ENCODE data around the gene GALNTL6. TPM values are rescaled to one million over a fixed set of nuclear protein-coding genes. Genes with fewer than 3 reads are reported as not detected.

Gene GALNTL6
- total RNA-seq, 2 donors from 2014 or later = 0.71 TPM; not detected in 1

DNA sequence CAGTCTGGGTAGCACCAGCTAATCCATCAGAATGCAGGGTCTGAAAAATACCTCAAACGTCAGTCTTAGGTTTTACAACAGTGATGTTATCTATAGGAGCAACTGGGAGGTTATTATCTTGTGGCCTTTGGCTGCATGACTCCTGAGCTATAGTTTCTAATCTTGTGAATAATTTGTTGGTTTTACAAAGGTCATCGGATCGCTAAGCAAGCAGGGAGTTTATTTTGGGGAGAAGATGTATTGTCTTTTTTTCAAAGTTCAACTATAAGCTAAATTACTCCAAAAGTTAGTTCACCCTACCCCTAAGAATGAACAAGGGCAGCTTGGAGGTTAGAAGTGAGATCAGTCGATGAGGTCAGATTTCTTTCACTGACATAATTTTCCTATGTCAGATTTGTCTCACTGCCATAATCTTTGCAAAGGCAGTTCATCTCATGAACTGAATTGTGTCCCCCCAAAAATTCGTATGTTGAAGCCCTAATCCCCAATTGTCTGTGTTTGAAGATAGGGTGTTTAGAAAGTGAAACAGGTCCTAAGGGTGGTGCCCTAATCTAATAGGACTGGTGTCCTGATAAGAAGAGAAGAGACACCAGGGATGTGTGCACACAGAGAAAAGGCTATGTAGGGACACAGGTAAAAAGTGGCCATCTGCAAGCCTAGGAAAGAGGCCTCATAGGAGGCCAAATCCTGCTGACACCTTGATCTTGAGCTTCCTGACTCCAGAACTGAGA is 1179.6 kb downstream of the GALNTL6 start:
- Histone ChIP-seq H3K27ac (ENCODE audit: low read depth, low read length) (no peak overlapping the region), H3K36me3 (ENCODE audit: control insufficient read depth, insufficient read depth, low read length) (no peaks in the 10 kb centered on the region), H3K9ac (ENCODE audit: extremely low read depth, low read length, poor library complexity, severe bottlenecking) (no peak overlapping the region), H3K27me3 (ENCODE audit: control insufficient read depth, insufficient read depth, low read length, poor library complexity, severe bottlenecking) (no peaks in the 10 kb centered on the region), H3K9me3 (ENCODE audit: control insufficient read depth, low read length) (peaks cover 3% of the 10 kb centered on the region), H3K4me1 (ENCODE audit: control insufficient read depth, insufficient read depth, low read length) (no peaks in the 10 kb centered on the region), H3K4me3 (ENCODE audit: low read length) (no peak overlapping the region)
- WGBS, 2 experiments (ENCODE audit: insufficient coverage in 1 of 2, insufficient read length in 1 of 2) = 69 to 86% methylated on average over 2 to 4 of the region's 5 CpGs
- Mint-ChIP-seq H3K27ac (no peak overlapping the region), H3K4me1 (peaks cover 5% of the 10 kb centered on the region), H3K36me3 (ENCODE audit: low read depth) (no peaks in the 10 kb centered on the region), H3K27me3 (ENCODE audit: insufficient read depth) (no peaks in the 10 kb centered on the region), H3K4me3 (no peak overlapping the region), H3K9me3 (peaks cover 18% of the 10 kb centered on the region)
- no peak for DNase-seq
- TF ChIP-seq, protein P1, sequence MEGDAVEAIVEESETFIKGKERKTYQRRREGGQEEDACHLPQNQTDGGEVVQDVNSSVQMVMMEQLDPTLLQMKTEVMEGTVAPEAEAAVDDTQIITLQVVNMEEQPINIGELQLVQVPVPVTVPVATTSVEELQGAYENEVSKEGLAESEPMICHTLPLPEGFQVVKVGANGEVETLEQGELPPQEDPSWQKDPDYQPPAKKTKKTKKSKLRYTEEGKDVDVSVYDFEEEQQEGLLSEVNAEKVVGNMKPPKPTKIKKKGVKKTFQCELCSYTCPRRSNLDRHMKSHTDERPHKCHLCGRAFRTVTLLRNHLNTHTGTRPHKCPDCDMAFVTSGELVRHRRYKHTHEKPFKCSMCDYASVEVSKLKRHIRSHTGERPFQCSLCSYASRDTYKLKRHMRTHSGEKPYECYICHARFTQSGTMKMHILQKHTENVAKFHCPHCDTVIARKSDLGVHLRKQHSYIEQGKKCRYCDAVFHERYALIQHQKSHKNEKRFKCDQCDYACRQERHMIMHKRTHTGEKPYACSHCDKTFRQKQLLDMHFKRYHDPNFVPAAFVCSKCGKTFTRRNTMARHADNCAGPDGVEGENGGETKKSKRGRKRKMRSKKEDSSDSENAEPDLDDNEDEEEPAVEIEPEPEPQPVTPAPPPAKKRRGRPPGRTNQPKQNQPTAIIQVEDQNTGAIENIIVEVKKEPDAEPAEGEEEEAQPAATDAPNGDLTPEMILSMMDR (conservative IDR thresholded peaks at IDR 0.05) = no peak

DNA sequence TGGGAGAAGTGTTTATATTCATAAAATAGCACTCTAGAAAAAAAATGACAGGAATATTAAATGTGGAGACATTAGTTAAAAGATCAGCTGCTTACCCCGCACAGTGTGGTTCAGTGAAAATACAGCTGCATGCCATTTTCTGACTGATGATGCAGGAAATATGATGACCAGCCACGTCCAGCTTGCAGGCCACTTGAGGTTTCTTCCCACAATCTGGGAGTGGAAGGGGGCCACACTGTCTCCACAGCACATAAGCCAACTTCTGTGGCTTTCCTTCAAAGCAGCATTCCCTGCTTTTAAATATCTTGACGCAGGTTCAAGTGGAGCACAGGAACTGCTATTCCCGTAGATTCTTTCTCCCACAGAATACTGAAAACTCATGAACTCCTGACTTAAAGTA is 1182.0 kb downstream of the GALNTL6 start:
- Mint-ChIP-seq H3K4me1 (peaks cover 9% of the 10 kb centered on the region), H3K36me3 (ENCODE audit: low read depth) (no peaks in the 10 kb centered on the region), H3K9me3 (no peaks in the 10 kb centered on the region), H3K27me3 (ENCODE audit: insufficient read depth) (no peaks in the 10 kb centered on the region), H3K4me3 (no peak overlapping the region), H3K27ac (no peak overlapping the region)
- WGBS, 2 experiments (ENCODE audit: insufficient coverage in 1 of 2, insufficient read length in 1 of 2) = 86 to 93% methylated on average over 4 of the region's 4 CpGs
- no peak overlapping the region for H3K9ac ChIP-seq (ENCODE audit: extremely low read depth, low read length, poor library complexity, severe bottlenecking)
- H3K36me3 ChIP-seq (ENCODE audit: control insufficient read depth, insufficient read depth, low read length) = no peaks in the 10 kb centered on the region
- no peaks in the 10 kb centered on the region for H3K4me1 ChIP-seq (ENCODE audit: control insufficient read depth, insufficient read depth, low read length)
- no peaks in the 10 kb centered on the region for H3K27me3 ChIP-seq (ENCODE audit: control insufficient read depth, insufficient read depth, low read length, poor library complexity, severe bottlenecking)
- no peaks in the 10 kb centered on the region for H3K9me3 ChIP-seq (ENCODE audit: control insufficient read depth, low read length)
- TF ChIP-seq, protein P1 (conservative IDR thresholded peaks at IDR 0.05) = no peak
- DNase-seq = no peak
- no peak overlapping the region for H3K4me3 ChIP-seq (ENCODE audit: low read length)
- no peak overlapping the region for H3K27ac ChIP-seq (ENCODE audit: low read depth, low read length)

DNA sequence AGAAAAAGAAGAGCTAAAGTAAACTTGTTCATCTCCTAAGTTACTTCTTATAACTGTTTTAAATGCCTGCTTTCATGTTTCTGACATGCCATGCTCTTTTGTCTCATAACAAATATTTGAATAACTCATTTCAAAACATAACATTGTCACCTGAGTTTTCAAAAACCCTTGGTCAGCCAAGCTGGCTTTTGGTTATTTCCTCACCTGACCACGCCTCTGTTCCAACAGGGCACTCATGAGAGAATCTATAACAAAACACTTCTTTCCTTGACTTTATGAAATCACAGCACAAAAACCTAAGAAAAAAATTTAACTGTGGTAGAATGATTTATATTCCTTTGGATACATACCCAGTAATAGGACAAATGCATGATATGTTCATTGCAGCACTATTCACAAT is 1182.5 kb downstream of the GALNTL6 start:
- TF ChIP-seq, protein P1 (conservative IDR thresholded peaks at IDR 0.05) = no peak
- no peak overlapping the region for H3K4me3 Mint-ChIP-seq
- no peaks in the 10 kb centered on the region for H3K36me3 Mint-ChIP-seq (ENCODE audit: low read depth)
- H3K4me1 Mint-ChIP-seq = peaks cover 9% of the 10 kb centered on the region
- 90% methylated on average over 1 of the region's 1 CpG; no CpG with 5 or more reads in 1 of the 2 experiments for WGBS, 2 experiments (ENCODE audit: insufficient coverage in 1 of 2, insufficient read length in 1 of 2)
- Histone ChIP-seq H3K4me3 (ENCODE audit: low read length) (no peak overlapping the region), H3K9ac (ENCODE audit: extremely low read depth, low read length, poor library complexity, severe bottlenecking) (no peak overlapping the region), H3K27me3 (ENCODE audit: control insufficient read depth, insufficient read depth, low read length, poor library complexity, severe bottlenecking) (no peaks in the 10 kb centered on the region), H3K36me3 (ENCODE audit: control insufficient read depth, insufficient read depth, low read length) (no peaks in the 10 kb centered on the region), H3K27ac (ENCODE audit: low read depth, low read length) (no peak overlapping the region), H3K4me1 (ENCODE audit: control insufficient read depth, insufficient read depth, low read length) (no peaks in the 10 kb centered on the region), H3K9me3 (ENCODE audit: control insufficient read depth, low read length) (no peaks in the 10 kb centered on the region)
- DNase-seq = no peak
- no peaks in the 10 kb centered on the region for H3K27me3 Mint-ChIP-seq (ENCODE audit: insufficient read depth)
- H3K27ac Mint-ChIP-seq = no peak overlapping the region
- H3K9me3 Mint-ChIP-seq = no peaks in the 10 kb centered on the region

All from endodermal cell (in vitro differentiated cells).